K562 (cell line): ENCODE measurements around the gene SLC34A1. TPM values are rescaled to one million over a fixed set of nuclear protein-coding genes. Genes with fewer than 3 reads are reported as not detected.

Experiments used
- ATAC-seq: fragments of 200-7000 bp; cut with Tn5 transposase; 3 replicates; pipeline ENCODE4 v1.9.1; 2020; ENCODE audit warnings: moderate library complexity
- BruUV-seq: library from RNA; stranded (reverse); fragments of 400-500 nt; replicated peaks from 2 replicates; lab custom pipeline; 2021; lab: Mats Ljungman, UMichigan
- CTCF ChIA-PET: fragments of 300-600 bp; formaldehyde crosslinking; extraction: SDS; loops from one replicate; lab custom pipeline; 2021; ENCODE audit warnings: low intra/inter-chr PET ratio; lab: Yijun Ruan, JAX
- POLR2A ChIA-PET: fragments of 300-600, 350-650 bp; sonication (Branson Sonifier 250); formaldehyde crosslinking; extraction: SDS; loops from one replicate; lab custom pipeline; 2021; ENCODE audit warnings: antibody characterized with exemption, inconsistent platforms; lab: Yijun Ruan, JAX
- DNase-seq, 4 experiments: peaks; one replicate each; pipeline versions ENCODE4 v3.0.0 to v3.0.0-alpha.2; 2011 to 2018; ENCODE audit warnings: low spot score in 3 of 4, mixed read lengths in 3 of 4; ENCODE audit errors: extremely low read depth in 1 of 4
- FAIRE-seq: peaks from 2 replicates; lab custom pipeline; 2011; peaks lifted over from hg19 to GRCh38; lab: Jason Lieb, UNC
- H2AFZ ChIP-seq: 2 replicates; pipeline ENCODE4 v1.6.0; 2011; ENCODE audit warnings: low read depth, low read length, control low read depth, inconsistent platforms
- H3K27ac ChIP-seq: fragments of 200-600 bp; 3 replicates; pipeline ENCODE4 v1.8.0; 2011; ENCODE audit warnings: low read depth, mild to moderate bottlenecking, control low read depth, inconsistent platforms, low read length, moderate library complexity, mixed read lengths; ENCODE audit errors: extremely low read depth
- H3K27me3 ChIP-seq, 2 experiments: fragments of 300-600 bp in 1 of 2; 2 replicates in 1 of 2; 3 replicates in 1 of 2; pipeline versions ENCODE4 v1.6.0 to v1.8.0; 2011; ENCODE audit warnings: inconsistent platforms in 2 of 2, low read length in 2 of 2, mild to moderate bottlenecking in 1 of 2, mixed read lengths in 1 of 2, moderate library complexity in 1 of 2; ENCODE audit not compliant: control insufficient read depth in 2 of 2, insufficient read depth in 2 of 2
- H3K36me3 ChIP-seq: fragments of 300-600 bp; 3 replicates; pipeline ENCODE4 v1.8.0; 2011; ENCODE audit warnings: mild to moderate bottlenecking, low read length, inconsistent platforms; ENCODE audit not compliant: control insufficient read depth, insufficient read depth
- H3K4me1 ChIP-seq, 2 experiments: fragments of 200-600 bp in 1 of 2; replicated peaks in 1 of 2; 2 replicates in 1 of 2; 3 replicates in 1 of 2; pipeline versions ENCODE4 v1.5.1 to v1.8.0; 2011; ENCODE audit warnings: inconsistent platforms in 2 of 2, low read length in 2 of 2, mild to moderate bottlenecking in 1 of 2, mixed read lengths in 1 of 2, moderate library complexity in 1 of 2; ENCODE audit not compliant: control insufficient read depth in 2 of 2, insufficient read depth in 2 of 2
- H3K4me2 ChIP-seq: 2 replicates; pipeline ENCODE4 v1.6.1; 2011; ENCODE audit warnings: low read length, control low read depth, inconsistent platforms, mixed read lengths; ENCODE audit not compliant: insufficient read depth
- H3K4me3 ChIP-seq: fragments of 200-600 bp; sonication (generic), shearing (Covaris generic); 2 replicates; pipeline ENCODE4 v1.5.1; 2016; ENCODE audit warnings: control low read depth, inconsistent platforms
- H3K79me2 ChIP-seq: fragments of 200-600 bp; 3 replicates; pipeline ENCODE4 v1.8.0; 2011; ENCODE audit warnings: low read length, inconsistent platforms; ENCODE audit not compliant: control insufficient read depth, insufficient read depth
- H3K9ac ChIP-seq, 2 experiments: 2 replicates each; pipeline versions ENCODE4 v1.6.0 to v1.6.1; 2011; ENCODE audit warnings: low read depth in 2 of 2, low read length in 2 of 2, control low read depth in 1 of 2, inconsistent platforms in 1 of 2, mild to moderate bottlenecking in 1 of 2, mixed read lengths in 1 of 2; ENCODE audit not compliant: insufficient read depth in 1 of 2
- H3K9me1 ChIP-seq: one replicate; pipeline ENCODE4 v1.6.0; 2011; ENCODE audit warnings: inconsistent platforms, mild to moderate bottlenecking, low read length, moderate library complexity; ENCODE audit not compliant: control insufficient read depth, insufficient read depth
- H3K9me3 ChIP-seq: replicated peaks from 2 replicates; pipeline ENCODE4 v1.5.1; 2011; ENCODE audit warnings: low read depth, low read length, inconsistent platforms; ENCODE audit not compliant: control insufficient read depth, insufficient read depth
- H4K20me1 ChIP-seq: replicated peaks from 2 replicates; pipeline ENCODE4 v1.6.1; 2011; ENCODE audit warnings: low read length, inconsistent platforms, mixed read lengths; ENCODE audit not compliant: control insufficient read depth, insufficient read depth
- CXXC5 ChIP-seq: fragments of 250-450 bp; sonication (Bioruptor Pico); IDR thresholded peaks from 2 replicates; pipeline ENCODE4 v1.8.0; 2022; ENCODE audit warnings: inconsistent platforms, mild to moderate bottlenecking, moderate library complexity
- FOXA1 ChIP-seq: fragments of 450-650 bp; IDR thresholded peaks from 2 replicates; pipeline ENCODE4 v1.6.1; 2016; ENCODE audit warnings: mild to moderate bottlenecking, borderline replicate concordance
- FOXA3 ChIP-seq, 2 experiments: fragments of 450-650 bp in 1 of 2; sonication (generic) in 1 of 2; formaldehyde crosslinking; IDR thresholded peaks in 1 of 2; conservative IDR thresholded peaks in 1 of 2; 2 replicates each; pipeline versions ENCODE4 v1.4.0 to v1.8.0; 2020 to 2022; ENCODE audit warnings: mild to moderate bottlenecking in 2 of 2, missing genetic modification reagents in 1 of 2
- KLF10 ChIP-seq: fragments of 250-450 bp; sonication (Bioruptor Pico); IDR thresholded peaks from 2 replicates; pipeline ENCODE4 v1.6.1; 2021; ENCODE audit warnings: matching md5 sums
- MED1 ChIP-seq: sonication (generic); formaldehyde crosslinking; IDR thresholded peaks from 2 replicates; pipeline ENCODE4 v1.8.1; 2023; ENCODE audit warnings: missing genetic modification reagents, borderline replicate concordance
- ZNF408 ChIP-seq: fragments of 250-450 bp; sonication (Bioruptor Pico); IDR thresholded peaks from 2 replicates; pipeline ENCODE4 v1.4.0; 2020; ENCODE audit warnings: low read depth, mild to moderate bottlenecking, moderate library complexity
- WGBS: fragments of 100-300 bp; shearing (Covaris generic); methylation state at CpG from one replicate; pipeline ENCODE4 v1.1.6; 2016; ENCODE audit warnings: low coverage, mixed read lengths; ENCODE audit not compliant: insufficient coverage; ENCODE audit errors: missing lambda C conversion rate; 5-methylcytosine and 5-hydroxymethylcytosine counted together
- in situ Hi-C: fragments of 300-500 bp; cut with MboI; formaldehyde crosslinking; loops from 4 replicates; pipeline ENCODE4 v1.15.0; 2018; ENCODE audit warnings: inconsistent platforms, mixed read lengths
- intact Hi-C: fragments of 100-400 bp; cut with micrococcal nuclease; formaldehyde crosslinking; loops from 2 replicates; pipeline ENCODE4 v1.14.2; 2022
- polyA plus RNA-seq, 8 experiments: library from polyadenylated mRNA; depleted of rRNA in 4 of 8; stranded (reverse) in 5 of 8; unstranded in 3 of 8; fragments of >200 nt; fragmentation: Nextera tagmentation in 2 of 8; fragmentation: Illumina TruSeq in 1 of 8; extraction: Ambion mirVana in 2 of 8; extraction: Trizol in 1 of 8; gene quantifications; 2 replicates each; pipeline versions ENCODE4 v1.2.1 to v1.2.3, GENCODE V29; 2011 to 2014; ENCODE audit warnings: inconsistent platforms in 1 of 8, missing spikeins in 1 of 8
- total RNA-seq, 7 experiments: library from RNA; depleted of rRNA in 6 of 7; stranded (reverse); fragments of >200 nt in 6 of 7; fragmentation: Illumina TruSeq in 2 of 7; extraction: Trizol in 2 of 7; gene quantifications; 2 replicates each; pipeline versions ENCODE4 v1.2.1 to v1.2.3, GENCODE V29; 2011 to 2021; ENCODE audit warnings: low replicate concordance in 1 of 7

SLC34A1 gene
- total and polyA plus RNA-seq, 9 of the 15 experiments (the other 6 are each of a cell fraction or from before 2014, with no cell fraction given), result not detected

- BruUV-seq, result no TSS peak
- in situ Hi-C loops, result no loop called here
- peak overlapping the region in 1 of 2 experiments; percentile 70; a peak in 2 of 4 replicates for H3K9ac ChIP-seq
- H3K4me3 ChIP-seq, result no peak overlapping the region
- POLR2A ChIA-PET, result interaction anchor here (0.7 to 1.4 kb wide), 2 partner anchors 13 to 296 kb away, joined by 3 to 7 read pairs; no protein-coding TSS in a partner anchor
- no peak for ATAC-seq
- TF ChIP-seq ZNF408 (CRISPR knock-in tag), result no peak
- no peak for TF ChIP-seq CXXC5 (CRISPR knock-in tag)
- no peak for TF ChIP-seq FOXA3 (CRISPR knock-in tag; conservative IDR thresholded peaks at IDR 0.05 in 1 of 2, IDR thresholded peaks at IDR 0.05 in 1 of 2)
- no peak for TF ChIP-seq MED1 (CRISPR knock-in tag)
- no peak for TF ChIP-seq KLF10 (CRISPR knock-in tag)
- no peak for TF ChIP-seq FOXA1
- TF ChIP-seq, all 486 proteins: peak for 0
- Histone ChIP-seq H3K27me3 (no peaks in the 10 kb centered on the region), H3K9me1 (no peaks in the 10 kb centered on the region), H3K27ac (no peak overlapping the region), H3K4me2 (no peak overlapping the region), H3K79me2 (no peaks in the 10 kb centered on the region), H4K20me1 (no peaks in the 10 kb centered on the region), H3K9me3 (0 out of 2 replicates have a peak, but pooled peaks cover 3% of the 10 kb centered on the region), H3K36me3 (no peaks in the 10 kb centered on the region), H2AFZ (no peak overlapping the region; the same call in 1 of the 2 replicates), H3K4me1 (peaks cover 19 to 51% of the 10 kb centered on the region in 2 experiments; a peak in 4 of 5 replicates)
- no peak for FAIRE-seq
- intact Hi-C loops, result no loop called here
- WGBS, result 52% methylated on average over 6 of the region's 6 CpGs
- CTCF ChIA-PET, result interaction anchor here (0.5 kb wide), 1 partner anchor 115 kb away, joined by 3 read pairs; no protein-coding TSS in a partner anchor
- DNase-seq, result no peak
These were observed 24.8 kb upstream of the SLC34A1 start for GRCh38 chr5:177359451-177359851.
